HG03060 (cell line): ENCODE data around the gene OR52B6.
"Not testable (repeated sequence)": the region's sequence is repeated elsewhere in the genome, so short reads cannot be mapped to it uniquely, and the experiment has no call there.

Experiments used
- ATAC-seq: cut with Tn5 transposase; IDR thresholded peaks from one replicate; pipeline ENCODE4 v1.9.1; 2021; ENCODE audit warnings: low read depth, moderate number of reproducible peaks; ENCODE audit not compliant: unreplicated experiment

OR52B6 gene

GRCh38 chr11:5580577-5580976 lies at the start of gene OR52B6:
OR52B6 (plus strand) TSS chr11:5580877; CDS start chr11:5580877, 0 bp downstream.
- ATAC-seq, result no peak

GRCh38 chr11:5531053-5531831 lies 49.4 kb upstream of the OR52B6 start:
- ATAC-seq, result no peak

GRCh38 chr11:5534046-5534445 lies 46.6 kb upstream of the OR52B6 start:
- ATAC-seq, result no peak

GRCh38 chr11:5536482-5536881 lies 44.2 kb upstream of the OR52B6 start:
- ATAC-seq, result no peak

GRCh38 chr11:5541427-5541826 lies 39.2 kb upstream of the OR52B6 start:
- no peak for ATAC-seq

- ATAC-seq, result no peak
These were observed 34.2 kb upstream of the OR52B6 start for GRCh38 chr11:5546457-5546856.

GRCh38 chr11:5547982-5548381 lies 32.7 kb upstream of the OR52B6 start:
- ATAC-seq, result no peak

GRCh38 chr11:5548440-5548839 lies 32.2 kb upstream of the OR52B6 start, which contains the start of gene OR52H1:
OR52H1 (minus strand) TSS chr11:5548540; CDS start chr11:5545505, 3,035 bp downstream.
- ATAC-seq, result no peak

- ATAC-seq, result peak; percentile 87
These were observed 30.1 kb upstream of the OR52B6 start for GRCh38 chr11:5550440-5551095.

- ATAC-seq, result no peak
These were observed 27.3 kb upstream of the OR52B6 start for GRCh38 chr11:5553343-5553742.

- no peak for ATAC-seq
These were observed 24.0 kb upstream of the OR52B6 start for GRCh38 chr11:5556596-5557188.

GRCh38 chr11:5557751-5558150 lies 22.9 kb upstream of the OR52B6 start:
- ATAC-seq, result no peak

- no peak for ATAC-seq
These were observed 16.2 kb upstream of the OR52B6 start for GRCh38 chr11:5564259-5565019.

- no peak for ATAC-seq
These were observed 6.0 kb upstream of the OR52B6 start for GRCh38 chr11:5574654-5575053.

- no peak for ATAC-seq
These were observed 5.5 kb upstream of the OR52B6 start for GRCh38 chr11:5575152-5575551.

GRCh38 chr11:5577101-5577500 lies 3.6 kb upstream of the OR52B6 start:
- no peak for ATAC-seq

- no peak for ATAC-seq
These were observed 337 bp downstream of the OR52B6 start for GRCh38 chr11:5581014-5581413.

GRCh38 chr11:5584458-5584857 lies 3.8 kb downstream of the OR52B6 start:
- ATAC-seq, result not testable (repeated sequence)

GRCh38 chr11:5589906-5590305 lies 9.2 kb downstream of the OR52B6 start:
- not testable (repeated sequence) for ATAC-seq

- no peak for ATAC-seq
These were observed 10.9 kb downstream of the OR52B6 start for GRCh38 chr11:5591613-5592012.

GRCh38 chr11:5592615-5593014 lies 11.9 kb downstream of the OR52B6 start:
- no peak for ATAC-seq
